Large intestine (tissue), 3 donors: Measurements from ENCODE around the gene TPCN2. TPM values are rescaled to one million over a fixed set of nuclear protein-coding genes. Genes with fewer than 3 reads are reported as not detected.

Source experiments
- DNase-seq, 2 donors: peaks; one replicate each; pipeline versions ENCODE4 v3.0.0 to v3.0.0-alpha.2; 2013
- H3K27ac ChIP-seq: one replicate; pipeline ENCODE4 v1.5.1; 2013; ENCODE audit warnings: low read length
- H3K27me3 ChIP-seq: 2 replicates; pipeline ENCODE4 v1.6.1; 2013; ENCODE audit warnings: low read length; ENCODE audit not compliant: control insufficient read depth, insufficient read depth
- H3K36me3 ChIP-seq: 2 replicates; pipeline ENCODE4 v1.6.1; 2013; ENCODE audit warnings: low read length; ENCODE audit not compliant: control insufficient read depth, insufficient read depth
- H3K4me1 ChIP-seq: one replicate; pipeline ENCODE4 v1.6.1; 2013; ENCODE audit warnings: low read length; ENCODE audit not compliant: control insufficient read depth, insufficient read depth
- H3K4me3 ChIP-seq: one replicate; pipeline ENCODE4 v1.5.1; 2013; ENCODE audit warnings: low read length
- H3K9me3 ChIP-seq: one replicate; pipeline ENCODE4 v1.6.1; 2013; ENCODE audit warnings: mild to moderate bottlenecking, low read depth, low read length, moderate library complexity; ENCODE audit not compliant: control insufficient read depth
- WGBS: methylation state at CpG from one replicate; pipeline ENCODE4 v1.1.5; 2013; ENCODE audit warnings: low lambda C conversion rate; ENCODE audit not compliant: insufficient coverage; 5-methylcytosine and 5-hydroxymethylcytosine counted together
- polyA plus RNA-seq: library from polyadenylated mRNA; unstranded; fragments of 120-200 nt; gene quantifications from one replicate; pipeline ENCODE4 v1.2.1, GENCODE V29; 2013

Gene TPCN2
- polyA plus RNA-seq, 1 donor: 31.0 TPM

DNA sequence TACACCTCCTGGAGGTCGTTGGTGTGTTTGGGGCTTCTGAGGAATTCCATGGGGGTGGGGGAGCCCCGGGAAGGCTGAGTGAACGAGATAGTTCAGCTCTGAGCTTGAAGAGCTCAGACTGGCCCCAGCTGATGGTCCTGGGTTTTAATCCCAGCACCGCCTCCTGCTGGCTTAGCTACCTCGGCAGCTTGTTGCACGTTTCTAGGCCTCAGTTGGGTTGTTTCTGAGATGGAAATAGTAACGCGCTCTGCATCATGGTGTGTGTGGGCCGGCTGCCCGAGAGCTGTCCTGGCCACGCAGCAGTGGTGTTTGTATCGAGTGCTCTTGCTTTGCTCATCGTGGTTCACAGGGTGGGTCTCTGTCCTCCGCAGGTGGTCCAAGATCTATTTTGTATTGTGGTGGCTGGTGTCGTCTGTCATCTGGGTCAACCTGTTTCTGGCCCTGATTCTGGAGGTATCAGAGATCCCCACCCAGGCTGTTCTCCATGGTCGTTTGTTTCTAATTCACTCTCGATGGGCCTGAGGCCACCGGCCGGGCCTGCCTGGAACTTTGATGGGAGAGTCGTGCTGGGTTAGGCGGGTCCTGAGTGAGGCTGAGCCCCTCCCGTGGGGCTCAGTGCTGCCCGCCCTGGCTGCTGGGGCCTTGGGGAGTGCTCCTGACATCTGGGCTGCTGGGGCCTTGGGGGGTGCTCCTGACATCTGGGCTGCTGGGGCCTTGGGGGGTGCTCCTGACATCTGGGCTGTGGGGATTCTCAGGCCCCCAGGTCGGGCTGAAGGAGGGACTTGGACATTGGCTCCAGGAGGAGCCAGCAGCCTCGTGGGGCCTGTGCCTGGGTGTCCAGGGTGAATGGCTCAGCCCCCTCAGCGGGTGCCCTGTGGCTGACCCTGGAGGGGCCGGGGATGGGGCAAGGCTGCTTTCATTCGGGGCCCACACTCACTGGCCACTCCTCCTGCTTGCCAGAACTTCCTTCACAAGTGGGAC, 37.7 kb downstream of the TPCN2 start:
- H3K27ac ChIP-seq: no peak overlapping the region

DNA sequence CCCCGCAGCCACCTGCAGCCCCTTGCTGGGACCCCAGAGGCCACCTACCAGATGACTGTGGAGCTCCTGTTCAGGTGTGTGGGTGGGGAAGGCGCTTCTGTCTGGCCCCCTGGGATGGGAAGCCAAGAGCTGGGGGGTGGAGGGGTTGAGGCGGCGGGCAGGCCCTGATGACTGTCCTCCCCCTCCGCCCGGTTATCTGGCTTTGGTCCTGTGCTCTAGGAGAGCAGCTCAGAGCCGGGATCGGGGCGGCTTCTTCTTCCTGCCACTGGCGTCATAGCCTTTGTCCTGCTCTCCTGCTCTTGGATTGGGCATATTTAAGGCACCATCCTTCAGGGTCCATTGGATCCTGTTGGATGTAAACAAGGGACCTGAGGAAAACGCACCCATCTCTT, 38.4 kb downstream of the TPCN2 start:
- Histone ChIP-seq H3K27me3 (no peaks in the 10 kb centered on the region), H3K36me3 (peaks cover 70% of the 10 kb centered on the region), H3K4me3 (no peak overlapping the region), H3K4me1 (no peaks in the 10 kb centered on the region), H3K27ac (no peak overlapping the region), H3K9me3 (peaks cover under 1% of the 10 kb centered on the region)
- WGBS: no CpG with 5 or more reads among the region's 11 CpGs
- DNase-seq: no peak

More for the DNA sequence above, 37.7 kb downstream of the TPCN2 start:
- no peaks in the 10 kb centered on the region for H3K9me3 ChIP-seq
- no peaks in the 10 kb centered on the region for H3K4me1 ChIP-seq
- no CpG with 5 or more reads among the region's 28 CpGs for WGBS
- H3K4me3 ChIP-seq: no peak overlapping the region
- no peak for DNase-seq
- H3K27me3 ChIP-seq: no peaks in the 10 kb centered on the region
- peaks cover 71% of the 10 kb centered on the region for H3K36me3 ChIP-seq

- Histone ChIP-seq H3K9me3 (peaks cover 4% of the 10 kb centered on the region), H3K27me3 (no peaks in the 10 kb centered on the region), H3K4me3 (no peak overlapping the region), H3K27ac (no peak overlapping the region), H3K36me3 (peaks cover 70% of the 10 kb centered on the region), H3K4me1 (no peaks in the 10 kb centered on the region)
- DNase-seq: no peak
- no CpG with 5 or more reads among the region's 14 CpGs for WGBS
Observed at GRCh38 chr11:69087811-69088210, 39.1 kb downstream of the TPCN2 start.

- no peak overlapping the region for H3K27ac ChIP-seq
- no CpG with 5 or more reads among the region's 11 CpGs for WGBS
Observed at GRCh38 chr11:69088676-69089146, 40.0 kb downstream of the TPCN2 start.

DNA sequence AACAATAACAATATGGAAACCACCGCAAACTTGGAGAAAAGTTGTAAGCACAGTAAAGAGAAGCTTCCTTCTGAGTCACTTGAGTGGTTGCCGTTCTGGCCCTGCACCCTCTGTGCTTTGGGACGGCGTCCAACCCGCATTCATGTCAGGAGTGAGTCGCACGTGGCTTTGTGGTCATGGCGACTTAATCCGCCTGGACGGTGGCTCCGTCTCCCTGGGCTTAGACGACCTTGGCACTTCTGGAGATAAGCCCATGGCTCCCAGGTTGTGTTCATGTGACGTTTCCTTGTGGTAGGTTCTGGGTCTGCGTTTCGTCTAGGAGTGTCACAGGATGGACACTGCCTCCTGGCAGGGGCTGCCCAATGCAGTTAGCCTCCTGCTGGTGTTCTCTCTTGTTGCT, 40.5 kb downstream of the TPCN2 start:
- Histone ChIP-seq H3K4me1 (no peaks in the 10 kb centered on the region), H3K9me3 (peaks cover 4% of the 10 kb centered on the region), H3K27ac (no peak overlapping the region), H3K4me3 (no peak overlapping the region), H3K27me3 (no peaks in the 10 kb centered on the region), H3K36me3 (peaks cover 65% of the 10 kb centered on the region)
- WGBS: no CpG with 5 or more reads among the region's 15 CpGs
- no peak for DNase-seq

More at GRCh38 chr11:69088676-69089146, 40.0 kb downstream of the TPCN2 start:
- no peak overlapping the region for H3K4me3 ChIP-seq
- peaks cover 4% of the 10 kb centered on the region for H3K9me3 ChIP-seq
- DNase-seq: peak; percentile 69 to 71
- peaks cover 68% of the 10 kb centered on the region for H3K36me3 ChIP-seq
- no peaks in the 10 kb centered on the region for H3K27me3 ChIP-seq
- no peaks in the 10 kb centered on the region for H3K4me1 ChIP-seq

- H3K4me1 ChIP-seq: no peaks in the 10 kb centered on the region
- H3K27ac ChIP-seq: no peak overlapping the region
- DNase-seq: no peak
- no peaks in the 10 kb centered on the region for H3K27me3 ChIP-seq
- peaks cover 46% of the 10 kb centered on the region for H3K36me3 ChIP-seq
- peaks cover 4% of the 10 kb centered on the region for H3K9me3 ChIP-seq
- WGBS: no CpG with 5 or more reads among the region's 6 CpGs
- no peak overlapping the region for H3K4me3 ChIP-seq
Observed at GRCh38 chr11:69091638-69092165, 43.0 kb downstream of the TPCN2 start.

DNA sequence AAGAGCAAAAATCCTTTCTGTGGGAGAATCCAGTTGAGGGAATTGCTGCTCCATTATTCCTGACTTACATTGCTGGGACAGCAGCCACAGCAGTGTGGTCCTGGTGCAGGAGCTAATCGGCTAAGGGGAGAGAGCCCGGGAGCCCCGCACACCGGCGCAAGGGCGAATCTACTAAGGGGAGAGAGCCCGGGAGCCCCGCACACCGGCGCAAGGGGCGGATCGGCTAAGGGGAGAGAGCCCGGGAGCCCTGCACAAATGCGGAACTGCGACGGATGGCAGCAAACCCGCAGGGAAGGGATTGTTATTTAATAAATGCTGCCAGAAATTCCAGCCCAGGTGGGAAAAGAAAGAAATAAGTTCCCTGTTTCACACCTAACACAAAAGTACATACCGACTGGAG, 43.5 kb downstream of the TPCN2 start:
- Histone ChIP-seq H3K9me3 (peaks cover 4% of the 10 kb centered on the region), H3K36me3 (peaks cover 43% of the 10 kb centered on the region), H3K27me3 (no peaks in the 10 kb centered on the region), H3K4me3 (no peak overlapping the region), H3K4me1 (no peaks in the 10 kb centered on the region), H3K27ac (no peak overlapping the region)
- DNase-seq: no peak
- WGBS: 95% methylated on average over 4 of the region's 18 CpGs

- H3K36me3 ChIP-seq: peaks cover 36% of the 10 kb centered on the region
- WGBS: 100% methylated on average over 1 of the region's 10 CpGs
Observed at GRCh38 chr11:69093106-69093505, 44.4 kb downstream of the TPCN2 start.

GRCh38 chr11:69094111-69094914, 45.6 kb downstream of the TPCN2 start:
- no peak overlapping the region for H3K4me3 ChIP-seq
- H3K9me3 ChIP-seq: peaks cover 4% of the 10 kb centered on the region
- H3K27ac ChIP-seq: no peak overlapping the region
- peaks cover 31% of the 10 kb centered on the region for H3K36me3 ChIP-seq
- no CpG with 5 or more reads among the region's 16 CpGs for WGBS
- DNase-seq: no peak
- no peaks in the 10 kb centered on the region for H3K4me1 ChIP-seq
- no peaks in the 10 kb centered on the region for H3K27me3 ChIP-seq

More at GRCh38 chr11:69093106-69093505, 44.4 kb downstream of the TPCN2 start:
- DNase-seq: no peak
- no peaks in the 10 kb centered on the region for H3K27me3 ChIP-seq
- no peak overlapping the region for H3K27ac ChIP-seq
- no peaks in the 10 kb centered on the region for H3K4me1 ChIP-seq
- peaks cover 4% of the 10 kb centered on the region for H3K9me3 ChIP-seq
- H3K4me3 ChIP-seq: no peak overlapping the region

DNA sequence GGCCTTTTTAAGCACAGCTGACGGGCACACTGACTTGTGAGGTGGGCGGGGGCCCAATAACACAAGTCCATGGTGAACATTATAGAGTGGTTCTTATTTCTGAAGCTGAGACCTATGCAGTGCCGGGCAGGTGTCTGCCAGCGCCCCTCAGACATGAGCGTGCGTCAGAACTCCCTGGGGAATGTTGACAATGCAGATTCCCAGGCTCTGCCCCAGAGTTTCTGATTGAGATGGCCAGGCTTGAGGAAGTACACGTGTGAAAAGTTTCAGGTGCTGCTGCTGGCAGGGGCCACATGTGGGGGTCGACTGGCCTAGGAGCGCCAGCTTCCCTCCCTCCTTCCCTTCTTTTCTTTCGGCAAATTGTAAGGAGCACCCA, 46.2 kb downstream of the TPCN2 start:
- DNase-seq: no peak
- H3K36me3 ChIP-seq: peaks cover 25% of the 10 kb centered on the region
- H3K4me1 ChIP-seq: no peaks in the 10 kb centered on the region
- peaks cover 4% of the 10 kb centered on the region for H3K9me3 ChIP-seq
- no peaks in the 10 kb centered on the region for H3K27me3 ChIP-seq
- WGBS: no CpG with 5 or more reads among the region's 10 CpGs
- H3K4me3 ChIP-seq: no peak overlapping the region
- H3K27ac ChIP-seq: no peak overlapping the region
